GM23338 (cell line): ENCODE results near the gene FBXO46. TPM values are rescaled to one million over a fixed set of nuclear protein-coding genes. Genes with fewer than 3 reads are reported as not detected.

ENCODE experiments used
- ATAC-seq: fragments of 200-7000 bp; cut with Tn5 transposase; 3 replicates; pipeline ENCODE4 v1.9.1; 2020
- DNase-seq: peaks from one replicate; pipeline ENCODE4 v3.0.0-alpha.2; 2015; ENCODE audit warnings: low spot score
- H2AFZ ChIP-seq: fragments of 200-600 bp; sonication (generic); 2 replicates; pipeline ENCODE4 v1.8.0; 2016; ENCODE audit warnings: antibody characterized with exemption, mild to moderate bottlenecking, moderate library complexity
- H3F3A ChIP-seq: fragments of 200-600 bp; sonication (generic); replicated peaks from 2 replicates; pipeline ENCODE4 v1.8.0; 2017; ENCODE audit warnings: antibody characterized with exemption, mixed run types, low read depth
- H3K27ac ChIP-seq: fragments of 200-600 bp; sonication (generic); 2 replicates; pipeline ENCODE4 v1.6.1; 2016; ENCODE audit warnings: low read depth
- H3K27me3 ChIP-seq: fragments of 200-600 bp; sonication (generic); 2 replicates; pipeline ENCODE4 v1.8.0; 2016; ENCODE audit warnings: mild to moderate bottlenecking, mixed run types, moderate library complexity; ENCODE audit not compliant: insufficient read depth
- H3K36me3 ChIP-seq: fragments of 200-600 bp; sonication (generic); 2 replicates; pipeline ENCODE4 v1.8.0; 2016; ENCODE audit warnings: mild to moderate bottlenecking; ENCODE audit not compliant: insufficient read depth
- H3K4me1 ChIP-seq: fragments of 200-600 bp; sonication (generic); 2 replicates; pipeline ENCODE4 v1.8.0; 2016; ENCODE audit warnings: mild to moderate bottlenecking, moderate library complexity; ENCODE audit not compliant: insufficient read depth
- H3K4me2 ChIP-seq: fragments of 200-600 bp; sonication (generic); 2 replicates; pipeline ENCODE4 v1.7.1; 2017; ENCODE audit warnings: mixed run types
- H3K4me3 ChIP-seq: fragments of 200-600 bp; sonication (generic); 2 replicates; pipeline ENCODE4 v1.6.1; 2016; ENCODE audit warnings: mixed run types
- H3K79me2 ChIP-seq: fragments of 200-600 bp; sonication (generic); replicated peaks from 2 replicates; pipeline ENCODE4 v1.8.0; 2017; ENCODE audit warnings: mild to moderate bottlenecking; ENCODE audit not compliant: insufficient read depth
- H3K9me2 ChIP-seq: fragments of 200-600 bp; sonication (generic); 2 replicates; pipeline ENCODE4 v1.8.0; 2017; ENCODE audit not compliant: insufficient read depth
- H4K20me1 ChIP-seq: fragments of 200-600 bp; sonication (generic); replicated peaks from 2 replicates; pipeline ENCODE4 v1.8.0; 2017; ENCODE audit warnings: mild to moderate bottlenecking; ENCODE audit not compliant: insufficient read depth
- H3K27ac Mint-ChIP-seq: 2 replicates; pipeline ENCODE4 v1.8.0; 2020; ENCODE audit warnings: inconsistent platforms, mild to moderate bottlenecking, moderate library complexity, mixed read lengths
- H3K27me3 Mint-ChIP-seq: 3 replicates; pipeline ENCODE4 v1.8.0; 2022; ENCODE audit warnings: low read depth, mild to moderate bottlenecking, moderate library complexity, mixed read lengths, inconsistent platforms; ENCODE audit not compliant: insufficient read depth, poor library complexity
- H3K36me3 Mint-ChIP-seq: 3 replicates; pipeline ENCODE4 v1.8.0; 2021; ENCODE audit warnings: low read depth, mild to moderate bottlenecking, inconsistent platforms, moderate library complexity, mixed read lengths
- H3K4me1 Mint-ChIP-seq: 3 replicates; pipeline ENCODE4 v1.8.0; 2020; ENCODE audit warnings: mild to moderate bottlenecking, inconsistent platforms, mixed read lengths
- H3K4me3 Mint-ChIP-seq: 3 replicates; pipeline ENCODE4 v1.8.0; 2021; ENCODE audit warnings: moderate library complexity, mild to moderate bottlenecking, inconsistent platforms, mixed read lengths
- H3K9me3 Mint-ChIP-seq: 3 replicates; pipeline ENCODE4 v1.8.0; 2020; ENCODE audit warnings: moderate library complexity, mild to moderate bottlenecking, inconsistent platforms, mixed read lengths
- EZH2 ChIP-seq: fragments of 200-600 bp; sonication (generic); IDR thresholded peaks from one replicate; pipeline ENCODE4 v1.8.0; 2017; ENCODE audit warnings: antibody characterized with exemption, mild to moderate bottlenecking, low read depth; ENCODE audit not compliant: unreplicated experiment
- EZH2phosphoT487 ChIP-seq: fragments of 200-600 bp; sonication (generic); IDR thresholded peaks from one replicate; pipeline ENCODE4 v1.8.1; 2018; ENCODE audit warnings: antibody characterized with exemption; ENCODE audit not compliant: unreplicated experiment
- JUNB ChIP-seq: IDR thresholded peaks from one replicate; pipeline ENCODE4 v1.6.1; 2016; ENCODE audit warnings: antibody characterized with exemption; ENCODE audit not compliant: unreplicated experiment
- NANOG ChIP-seq: IDR thresholded peaks from 2 replicates; pipeline ENCODE4 v1.6.1; 2016; ENCODE audit warnings: antibody characterized with exemption, borderline replicate concordance
- POLR2AphosphoS5 ChIP-seq: IDR thresholded peaks from 2 replicates; pipeline ENCODE4 v1.6.1; 2016; ENCODE audit warnings: antibody characterized with exemption, low read depth
- STAT1 ChIP-seq: IDR thresholded peaks from one replicate; pipeline ENCODE4 v1.6.1; 2016; ENCODE audit warnings: antibody characterized with exemption; ENCODE audit not compliant: unreplicated experiment
- ZNF114 ChIP-seq: fragments of 250-450 bp; sonication (Bioruptor Pico); IDR thresholded peaks from 2 replicates; pipeline ENCODE4 v1.5.0; 2020; ENCODE audit warnings: mild to moderate bottlenecking, moderate library complexity
- ZNF331 ChIP-seq: fragments of 250-450 bp; sonication (Bioruptor Pico); IDR thresholded peaks from 2 replicates; pipeline ENCODE4 v1.5.0; 2020; ENCODE audit warnings: low read depth, mild to moderate bottlenecking, moderate library complexity
- polyA plus RNA-seq: library from polyadenylated mRNA; unstranded; fragments of >200 nt; fragmentation: Nextera tagmentation; extraction: Ambion mirVana; gene quantifications from 2 replicates; pipeline ENCODE4 v1.2.1, GENCODE V29; 2016
- total RNA-seq: library from RNA; depleted of rRNA; stranded (reverse); fragments of >200 nt; shearing (Covaris generic); gene quantifications from 2 replicates; pipeline ENCODE4 v1.2.3, GENCODE V29; 2014
- TF ChIP-seq, protein P1 (sequence below): fragments of 250-450 bp; sonication (Bioruptor Pico); IDR thresholded peaks from 2 replicates; pipeline ENCODE4 v1.5.0; 2020; ENCODE audit warnings: mild to moderate bottlenecking, moderate library complexity
- TF ChIP-seq, protein P2 (sequence below): IDR thresholded peaks from one replicate; pipeline ENCODE4 v1.6.1; 2018; ENCODE audit warnings: antibody characterized with exemption; ENCODE audit not compliant: unreplicated experiment
- TF ChIP-seq, protein P3 (sequence below): IDR thresholded peaks from 2 replicates; pipeline ENCODE4 v1.6.1; 2016; ENCODE audit warnings: antibody characterized with exemption
- TF ChIP-seq, protein P4 (sequence below), 2 experiments: fragments of 200-600 bp in 1 of 2; sonication (generic) in 1 of 2; conservative IDR thresholded peaks; 2 replicates each; pipeline versions ENCODE4 v1.5.1 to v1.6.1; 2016 to 2017; ENCODE audit warnings: antibody characterized with exemption in 2 of 2, low read depth in 2 of 2, mild to moderate bottlenecking in 2 of 2, moderate library complexity in 1 of 2

FBXO46 gene
- total and polyA plus RNA-seq, 2 experiments from 2014 or later: 9.4 to 35.8 TPM

DNA sequence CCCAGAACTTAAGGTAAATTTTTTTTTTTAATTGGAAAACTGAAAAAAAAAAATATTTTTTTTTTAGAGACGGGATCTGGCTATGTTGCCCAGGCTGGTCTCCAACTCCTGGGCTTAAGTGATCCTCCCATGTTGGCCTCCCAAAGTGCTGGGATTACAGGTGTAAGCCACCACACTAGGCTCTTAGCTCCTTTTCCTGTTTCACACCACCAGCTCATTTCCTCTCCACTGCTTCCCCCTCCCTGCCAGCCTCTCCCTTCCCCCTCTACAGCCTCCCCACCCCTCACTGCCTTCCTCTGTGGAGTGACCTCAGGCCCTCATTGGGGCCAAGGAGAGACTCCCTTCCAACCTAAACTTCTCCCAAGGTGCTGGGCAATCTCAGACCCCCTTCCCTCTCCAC lies 66.9 kb downstream of the FBXO46 start (continued):
- TF ChIP-seq ZNF331 (CRISPR knock-in tag): no peak
- TF ChIP-seq NANOG: no peak
- TF ChIP-seq JUNB: no peak
- no peak for TF ChIP-seq EZH2phosphoT487
- TF ChIP-seq, protein P1, sequence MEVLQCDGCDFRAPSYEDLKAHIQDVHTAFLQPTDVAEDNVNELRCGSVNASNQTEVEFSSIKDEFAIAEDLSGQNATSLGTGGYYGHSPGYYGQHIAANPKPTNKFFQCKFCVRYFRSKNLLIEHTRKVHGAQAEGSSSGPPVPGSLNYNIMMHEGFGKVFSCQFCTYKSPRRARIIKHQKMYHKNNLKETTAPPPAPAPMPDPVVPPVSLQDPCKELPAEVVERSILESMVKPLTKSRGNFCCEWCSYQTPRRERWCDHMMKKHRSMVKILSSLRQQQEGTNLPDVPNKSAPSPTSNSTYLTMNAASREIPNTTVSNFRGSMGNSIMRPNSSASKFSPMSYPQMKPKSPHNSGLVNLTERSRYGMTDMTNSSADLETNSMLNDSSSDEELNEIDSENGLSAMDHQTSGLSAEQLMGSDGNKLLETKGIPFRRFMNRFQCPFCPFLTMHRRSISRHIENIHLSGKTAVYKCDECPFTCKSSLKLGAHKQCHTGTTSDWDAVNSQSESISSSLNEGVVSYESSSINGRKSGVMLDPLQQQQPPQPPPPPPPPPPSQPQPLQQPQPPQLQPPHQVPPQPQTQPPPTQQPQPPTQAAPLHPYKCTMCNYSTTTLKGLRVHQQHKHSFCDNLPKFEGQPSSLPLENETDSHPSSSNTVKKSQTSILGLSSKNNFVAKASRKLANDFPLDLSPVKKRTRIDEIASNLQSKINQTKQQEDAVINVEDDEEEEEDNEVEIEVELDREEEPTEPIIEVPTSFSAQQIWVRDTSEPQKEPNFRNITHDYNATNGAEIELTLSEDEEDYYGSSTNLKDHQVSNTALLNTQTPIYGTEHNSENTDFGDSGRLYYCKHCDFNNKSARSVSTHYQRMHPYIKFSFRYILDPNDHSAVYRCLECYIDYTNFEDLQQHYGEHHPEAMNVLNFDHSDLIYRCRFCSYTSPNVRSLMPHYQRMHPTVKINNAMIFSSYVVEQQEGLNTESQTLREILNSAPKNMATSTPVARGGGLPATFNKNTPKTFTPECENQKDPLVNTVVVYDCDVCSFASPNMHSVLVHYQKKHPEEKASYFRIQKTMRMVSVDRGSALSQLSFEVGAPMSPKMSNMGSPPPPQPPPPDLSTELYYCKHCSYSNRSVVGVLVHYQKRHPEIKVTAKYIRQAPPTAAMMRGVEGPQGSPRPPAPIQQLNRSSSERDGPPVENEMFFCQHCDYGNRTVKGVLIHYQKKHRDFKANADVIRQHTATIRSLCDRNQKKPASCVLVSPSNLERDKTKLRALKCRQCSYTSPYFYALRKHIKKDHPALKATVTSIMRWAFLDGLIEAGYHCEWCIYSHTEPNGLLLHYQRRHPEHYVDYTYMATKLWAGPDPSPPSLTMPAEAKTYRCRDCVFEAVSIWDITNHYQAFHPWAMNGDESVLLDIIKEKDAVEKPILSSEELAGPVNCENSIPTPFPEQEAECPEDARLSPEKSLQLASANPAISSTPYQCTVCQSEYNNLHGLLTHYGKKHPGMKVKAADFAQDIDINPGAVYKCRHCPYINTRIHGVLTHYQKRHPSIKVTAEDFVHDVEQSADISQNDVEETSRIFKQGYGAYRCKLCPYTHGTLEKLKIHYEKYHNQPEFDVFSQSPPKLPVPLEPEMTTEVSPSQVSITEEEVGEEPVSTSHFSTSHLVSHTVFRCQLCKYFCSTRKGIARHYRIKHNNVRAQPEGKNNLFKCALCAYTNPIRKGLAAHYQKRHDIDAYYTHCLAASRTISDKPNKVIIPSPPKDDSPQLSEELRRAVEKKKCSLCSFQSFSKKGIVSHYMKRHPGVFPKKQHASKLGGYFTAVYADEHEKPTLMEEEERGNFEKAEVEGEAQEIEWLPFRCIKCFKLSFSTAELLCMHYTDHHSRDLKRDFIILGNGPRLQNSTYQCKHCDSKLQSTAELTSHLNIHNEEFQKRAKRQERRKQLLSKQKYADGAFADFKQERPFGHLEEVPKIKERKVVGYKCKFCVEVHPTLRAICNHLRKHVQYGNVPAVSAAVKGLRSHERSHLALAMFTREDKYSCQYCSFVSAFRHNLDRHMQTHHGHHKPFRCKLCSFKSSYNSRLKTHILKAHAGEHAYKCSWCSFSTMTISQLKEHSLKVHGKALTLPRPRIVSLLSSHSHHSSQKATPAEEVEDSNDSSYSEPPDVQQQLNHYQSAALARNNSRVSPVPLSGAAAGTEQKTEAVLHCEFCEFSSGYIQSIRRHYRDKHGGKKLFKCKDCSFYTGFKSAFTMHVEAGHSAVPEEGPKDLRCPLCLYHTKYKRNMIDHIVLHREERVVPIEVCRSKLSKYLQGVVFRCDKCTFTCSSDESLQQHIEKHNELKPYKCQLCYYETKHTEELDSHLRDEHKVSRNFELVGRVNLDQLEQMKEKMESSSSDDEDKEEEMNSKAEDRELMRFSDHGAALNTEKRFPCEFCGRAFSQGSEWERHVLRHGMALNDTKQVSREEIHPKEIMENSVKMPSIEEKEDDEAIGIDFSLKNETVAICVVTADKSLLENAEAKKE (CRISPR knock-in tag): no peak
- TF ChIP-seq ZNF114 (CRISPR knock-in tag): no peak

DNA sequence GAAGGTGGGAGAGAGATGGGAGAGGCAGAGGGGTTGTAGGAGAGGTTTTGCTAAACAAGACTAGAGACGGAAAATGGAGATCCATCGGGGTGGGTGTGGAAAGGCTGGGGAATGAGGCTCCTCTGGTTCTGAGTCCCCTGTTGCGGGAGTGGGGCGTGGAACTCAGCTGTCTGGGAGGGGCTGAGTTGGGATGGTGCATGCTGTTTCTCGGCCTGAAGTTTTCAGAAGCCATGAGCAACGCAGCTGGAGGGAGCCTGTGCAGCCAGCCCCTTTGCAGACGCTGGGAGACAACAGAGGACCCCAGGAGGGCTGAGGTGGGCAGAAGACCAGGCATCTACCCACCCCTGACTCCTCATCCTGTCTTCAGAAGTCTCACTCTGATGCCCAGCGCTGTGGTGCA lies 70.1 kb downstream of the FBXO46 start:
- Histone ChIP-seq H2AFZ (no peak overlapping the region), H3K4me1 (no peaks in the 10 kb centered on the region), H3K4me2 (no peak overlapping the region), H3K79me2 (no peaks in the 10 kb centered on the region), H4K20me1 (no peaks in the 10 kb centered on the region), H3K4me3 (no peak overlapping the region), H3K27ac (no peak overlapping the region), H3F3A (no peaks in the 10 kb centered on the region), H3K36me3 (no peaks in the 10 kb centered on the region), H3K9me2 (no peaks in the 10 kb centered on the region), H3K27me3 (no peaks in the 10 kb centered on the region)
- Mint-ChIP-seq H3K4me1 (peaks cover 4% of the 10 kb centered on the region; the same call in 2 of the 3 replicates), H3K4me3 (no peak overlapping the region), H3K27me3 (peaks cover 6% of the 10 kb centered on the region), H3K36me3 (no peaks in the 10 kb centered on the region; the same call in 2 of the 3 replicates), H3K27ac (no peak overlapping the region), H3K9me3 (no peaks in the 10 kb centered on the region)
- ATAC-seq: no peak
- DNase-seq: no peak
- TF ChIP-seq ZNF331 (CRISPR knock-in tag): no peak
- no peak for TF ChIP-seq STAT1
- TF ChIP-seq ZNF114 (CRISPR knock-in tag): no peak
- TF ChIP-seq, protein P2, sequence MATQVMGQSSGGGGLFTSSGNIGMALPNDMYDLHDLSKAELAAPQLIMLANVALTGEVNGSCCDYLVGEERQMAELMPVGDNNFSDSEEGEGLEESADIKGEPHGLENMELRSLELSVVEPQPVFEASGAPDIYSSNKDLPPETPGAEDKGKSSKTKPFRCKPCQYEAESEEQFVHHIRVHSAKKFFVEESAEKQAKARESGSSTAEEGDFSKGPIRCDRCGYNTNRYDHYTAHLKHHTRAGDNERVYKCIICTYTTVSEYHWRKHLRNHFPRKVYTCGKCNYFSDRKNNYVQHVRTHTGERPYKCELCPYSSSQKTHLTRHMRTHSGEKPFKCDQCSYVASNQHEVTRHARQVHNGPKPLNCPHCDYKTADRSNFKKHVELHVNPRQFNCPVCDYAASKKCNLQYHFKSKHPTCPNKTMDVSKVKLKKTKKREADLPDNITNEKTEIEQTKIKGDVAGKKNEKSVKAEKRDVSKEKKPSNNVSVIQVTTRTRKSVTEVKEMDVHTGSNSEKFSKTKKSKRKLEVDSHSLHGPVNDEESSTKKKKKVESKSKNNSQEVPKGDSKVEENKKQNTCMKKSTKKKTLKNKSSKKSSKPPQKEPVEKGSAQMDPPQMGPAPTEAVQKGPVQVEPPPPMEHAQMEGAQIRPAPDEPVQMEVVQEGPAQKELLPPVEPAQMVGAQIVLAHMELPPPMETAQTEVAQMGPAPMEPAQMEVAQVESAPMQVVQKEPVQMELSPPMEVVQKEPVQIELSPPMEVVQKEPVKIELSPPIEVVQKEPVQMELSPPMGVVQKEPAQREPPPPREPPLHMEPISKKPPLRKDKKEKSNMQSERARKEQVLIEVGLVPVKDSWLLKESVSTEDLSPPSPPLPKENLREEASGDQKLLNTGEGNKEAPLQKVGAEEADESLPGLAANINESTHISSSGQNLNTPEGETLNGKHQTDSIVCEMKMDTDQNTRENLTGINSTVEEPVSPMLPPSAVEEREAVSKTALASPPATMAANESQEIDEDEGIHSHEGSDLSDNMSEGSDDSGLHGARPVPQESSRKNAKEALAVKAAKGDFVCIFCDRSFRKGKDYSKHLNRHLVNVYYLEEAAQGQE: no peak
- TF ChIP-seq EZH2phosphoT487: no peak
- TF ChIP-seq NANOG: no peak
- no peak for TF ChIP-seq EZH2
- no peak for TF ChIP-seq POLR2AphosphoS5
- TF ChIP-seq, protein P3, sequence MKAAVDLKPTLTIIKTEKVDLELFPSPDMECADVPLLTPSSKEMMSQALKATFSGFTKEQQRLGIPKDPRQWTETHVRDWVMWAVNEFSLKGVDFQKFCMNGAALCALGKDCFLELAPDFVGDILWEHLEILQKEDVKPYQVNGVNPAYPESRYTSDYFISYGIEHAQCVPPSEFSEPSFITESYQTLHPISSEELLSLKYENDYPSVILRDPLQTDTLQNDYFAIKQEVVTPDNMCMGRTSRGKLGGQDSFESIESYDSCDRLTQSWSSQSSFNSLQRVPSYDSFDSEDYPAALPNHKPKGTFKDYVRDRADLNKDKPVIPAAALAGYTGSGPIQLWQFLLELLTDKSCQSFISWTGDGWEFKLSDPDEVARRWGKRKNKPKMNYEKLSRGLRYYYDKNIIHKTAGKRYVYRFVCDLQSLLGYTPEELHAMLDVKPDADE: no peak
- TF ChIP-seq, protein P4, sequence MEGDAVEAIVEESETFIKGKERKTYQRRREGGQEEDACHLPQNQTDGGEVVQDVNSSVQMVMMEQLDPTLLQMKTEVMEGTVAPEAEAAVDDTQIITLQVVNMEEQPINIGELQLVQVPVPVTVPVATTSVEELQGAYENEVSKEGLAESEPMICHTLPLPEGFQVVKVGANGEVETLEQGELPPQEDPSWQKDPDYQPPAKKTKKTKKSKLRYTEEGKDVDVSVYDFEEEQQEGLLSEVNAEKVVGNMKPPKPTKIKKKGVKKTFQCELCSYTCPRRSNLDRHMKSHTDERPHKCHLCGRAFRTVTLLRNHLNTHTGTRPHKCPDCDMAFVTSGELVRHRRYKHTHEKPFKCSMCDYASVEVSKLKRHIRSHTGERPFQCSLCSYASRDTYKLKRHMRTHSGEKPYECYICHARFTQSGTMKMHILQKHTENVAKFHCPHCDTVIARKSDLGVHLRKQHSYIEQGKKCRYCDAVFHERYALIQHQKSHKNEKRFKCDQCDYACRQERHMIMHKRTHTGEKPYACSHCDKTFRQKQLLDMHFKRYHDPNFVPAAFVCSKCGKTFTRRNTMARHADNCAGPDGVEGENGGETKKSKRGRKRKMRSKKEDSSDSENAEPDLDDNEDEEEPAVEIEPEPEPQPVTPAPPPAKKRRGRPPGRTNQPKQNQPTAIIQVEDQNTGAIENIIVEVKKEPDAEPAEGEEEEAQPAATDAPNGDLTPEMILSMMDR (conservative IDR thresholded peaks at IDR 0.05; ENCODE audit: low read depth in 2 of 2): no peak
